Stimulated activated CD4-positive, alpha-beta T cell treated with anti-CD3 and anti-CD28 coated beads, Interleukin-12 subunit alpha, Interleukin-12 subunit beta, amount 100 ng/mL, for 24 hours (primary cell): ENCODE measurements around the gene ZNF382.
"Not testable (repeated sequence)": the region's sequence is repeated elsewhere in the genome, so short reads cannot be mapped to it uniquely, and the experiment has no call there.

Experiments used
- DNase-seq, 2 experiments: peaks; one replicate each; pipeline ENCODE4 v3.0.0-alpha.2; 2020; ENCODE audit warnings: low read depth in 2 of 2

The ZNF382 gene

GRCh38 chr19:36605101-36605876 is at the start of gene ZNF382:
Gene ZNF382, plus strand, starts transcription at chr19:36605313. Its CDS starts 4,602 bp downstream, at chr19:36609915.
- DNase-seq = peak; percentile 76 to 77

DNA sequence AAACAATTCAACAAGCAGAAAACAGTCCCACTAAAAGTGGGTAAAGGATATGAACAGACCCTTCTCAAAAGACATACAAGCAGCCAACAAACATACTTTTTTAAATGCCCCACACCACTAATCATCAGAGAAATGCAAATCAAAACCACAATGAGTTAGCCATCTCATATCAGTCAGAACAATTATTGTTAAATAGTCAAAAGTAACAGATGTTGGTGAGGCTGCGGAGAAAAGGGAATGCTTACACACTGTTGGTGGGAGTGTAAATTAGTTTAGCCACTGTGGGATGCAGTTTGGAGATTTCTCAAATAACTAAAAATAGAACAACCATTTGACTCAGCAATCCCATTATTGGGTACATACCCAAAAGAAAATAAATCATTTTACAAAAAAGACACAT is 40.7 kb upstream of the ZNF382 start:
- no peak for DNase-seq

DNA sequence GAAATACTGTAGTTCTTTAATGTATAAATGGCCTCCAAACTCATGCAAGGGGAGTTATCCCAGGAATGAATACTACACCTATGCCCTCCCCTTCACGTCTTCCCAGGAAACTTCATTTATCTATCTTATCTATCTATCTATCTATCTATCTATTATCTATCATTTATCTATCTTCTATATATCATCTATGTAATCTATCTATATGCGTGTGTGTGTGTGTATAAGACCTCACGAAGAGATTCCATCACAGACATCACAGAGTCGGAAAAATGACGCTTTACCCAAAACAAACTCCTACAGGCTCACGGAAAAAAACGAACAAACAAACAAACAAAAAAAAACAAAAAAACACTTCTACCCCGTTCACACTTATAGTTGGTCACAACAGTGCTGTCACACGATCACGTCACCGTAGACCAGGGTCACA is 32.5 kb upstream of the ZNF382 start:
- no peak for DNase-seq

DNA sequence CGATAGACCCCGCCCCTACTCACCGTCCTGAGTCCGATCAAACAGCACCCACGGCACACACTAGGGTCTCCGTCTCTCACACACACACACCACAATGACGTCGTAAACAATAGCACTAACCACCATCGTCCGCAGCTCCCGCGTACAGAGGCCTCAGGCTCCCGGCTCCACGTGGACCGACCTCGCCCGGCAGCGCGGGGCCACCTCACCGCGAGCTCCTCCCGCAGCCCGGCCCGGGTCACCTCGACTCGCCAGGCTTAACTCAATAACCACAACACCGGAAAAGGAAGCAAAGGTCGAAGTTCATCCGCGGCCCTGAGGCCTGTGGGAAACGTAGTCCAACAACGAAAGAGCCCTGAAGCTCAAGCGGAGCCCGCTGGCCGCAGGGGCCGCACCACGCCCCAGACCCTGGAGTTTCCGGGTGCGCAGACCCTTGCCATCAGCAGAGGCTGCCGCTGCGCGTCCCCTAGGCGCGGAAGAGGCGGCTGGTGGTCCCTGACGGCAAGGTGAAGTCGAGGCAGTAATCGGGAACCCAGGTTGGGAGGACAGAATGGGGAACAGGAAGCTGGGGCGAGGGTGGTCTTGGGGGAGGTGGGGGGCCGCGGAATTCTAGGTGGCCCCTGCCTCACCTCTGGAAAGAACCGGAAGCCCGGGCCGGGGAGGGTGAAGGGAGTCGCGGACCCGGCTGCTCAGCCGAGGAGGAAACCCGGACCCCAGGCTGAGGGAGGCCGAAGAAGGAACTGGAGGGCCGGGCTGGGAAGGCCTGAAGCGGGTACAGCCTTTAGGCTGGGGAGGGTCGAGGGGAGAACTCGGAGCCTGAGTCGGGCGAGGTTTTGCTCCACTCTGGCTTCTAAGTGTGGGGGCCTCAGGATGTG is 31.9 kb upstream of the ZNF382 start, which contains the start of gene ZNF529:
ZNF529 (minus strand) TSS at position 273 of the 875 bp plus-strand sequence. CDS start 946 bp downstream, outside the sequence.
- DNase-seq = peak; percentile 71 to 77

DNA sequence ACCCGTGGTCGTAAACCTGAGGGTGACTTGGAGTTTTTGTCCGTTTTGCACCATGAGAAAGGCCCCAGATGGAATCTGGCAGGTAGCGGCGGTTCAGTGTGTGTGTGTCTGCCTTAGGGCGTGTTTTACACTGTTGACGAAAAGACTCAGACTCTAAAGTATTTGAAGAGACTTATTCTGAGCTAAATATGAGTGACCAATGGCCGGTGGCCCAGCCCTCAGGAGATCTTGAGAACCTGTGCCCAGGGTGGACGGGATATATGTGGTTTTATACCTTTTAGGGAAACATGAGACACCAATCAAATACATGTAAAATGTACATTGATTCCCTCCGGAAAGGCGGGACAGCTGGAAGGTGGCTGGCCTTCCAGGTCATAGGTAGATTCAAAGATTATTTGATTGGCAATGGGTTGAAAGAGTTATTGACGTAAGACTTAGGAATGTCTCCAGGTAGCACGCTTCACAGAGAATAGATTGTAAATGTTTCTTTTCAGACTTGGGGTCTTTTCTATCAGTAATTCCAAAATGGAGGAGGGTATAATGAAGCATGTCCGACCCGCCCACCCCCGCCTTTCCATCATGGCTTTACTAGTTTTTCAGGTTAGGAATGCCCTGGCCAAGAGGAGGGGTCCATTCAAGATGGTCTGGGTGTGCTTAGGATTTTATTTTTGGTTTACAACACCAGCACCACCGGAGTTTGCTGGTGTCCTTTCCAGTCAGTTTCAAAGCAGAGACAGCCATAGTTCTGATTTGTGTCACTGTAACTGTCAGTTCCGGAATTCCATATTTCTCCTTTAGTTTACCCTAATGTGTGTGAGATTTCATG is 31.0 kb upstream of the ZNF382 start:
- no peak for DNase-seq

- DNase-seq = no peak
Measured at GRCh38 chr19:36574741-36575140, 30.4 kb upstream of the ZNF382 start.

DNA sequence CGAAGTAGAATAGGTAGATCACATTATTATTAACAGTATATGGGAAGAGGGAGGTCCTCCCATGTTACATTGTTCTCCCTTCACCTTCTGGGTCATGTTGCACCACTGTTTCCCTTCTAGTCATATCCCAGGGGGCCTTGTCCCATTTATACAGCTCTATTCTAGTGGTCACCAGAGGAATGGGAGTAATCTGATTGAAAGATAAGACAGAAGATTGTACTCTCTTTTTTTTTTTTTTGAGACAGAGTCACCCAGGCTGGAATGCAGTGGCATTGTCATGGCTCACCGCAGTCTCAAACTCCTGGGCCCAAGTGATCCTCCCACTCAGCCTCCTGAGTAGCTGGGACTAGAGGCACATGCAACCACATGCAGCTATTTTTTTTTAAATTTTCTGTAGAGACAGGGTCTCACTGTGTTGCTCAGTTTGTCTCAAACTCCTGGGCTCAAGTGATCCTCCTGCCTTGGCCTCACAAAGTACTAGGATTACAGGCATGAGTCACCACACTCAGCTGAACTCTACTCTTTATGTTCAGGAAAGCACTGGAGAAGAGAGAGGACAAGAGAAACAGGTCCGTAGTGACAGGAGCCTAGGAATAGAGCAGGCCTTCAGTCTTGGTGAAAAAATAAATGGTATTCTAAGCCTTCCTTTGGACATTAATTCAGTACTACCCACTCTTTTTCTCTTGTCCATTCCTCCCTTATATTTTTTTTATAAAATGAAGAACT is 27.7 kb upstream of the ZNF382 start:
- no peak for DNase-seq

DNA sequence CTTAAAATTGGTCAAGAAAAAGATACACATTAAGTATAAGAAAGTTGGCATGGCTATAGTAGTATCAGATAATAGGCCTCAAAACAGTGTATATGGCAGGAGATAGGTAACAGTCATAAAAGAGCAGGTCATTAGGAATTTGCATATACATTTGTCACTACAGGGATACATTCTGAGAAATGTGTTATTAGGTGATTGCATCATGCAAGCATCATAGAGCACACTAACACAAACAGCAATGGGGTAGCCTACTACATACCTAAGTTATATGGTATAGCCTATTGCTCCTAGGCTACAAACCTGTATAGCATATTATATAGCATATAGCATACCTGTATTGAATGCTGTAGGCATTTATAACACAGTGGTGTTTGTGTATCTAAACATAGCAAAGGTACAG is 25.9 kb upstream of the ZNF382 start:
- DNase-seq = no peak

GRCh38 chr19:36602681-36603080 is 2.4 kb upstream of the ZNF382 start:
- DNase-seq = not testable (repeated sequence)

DNA sequence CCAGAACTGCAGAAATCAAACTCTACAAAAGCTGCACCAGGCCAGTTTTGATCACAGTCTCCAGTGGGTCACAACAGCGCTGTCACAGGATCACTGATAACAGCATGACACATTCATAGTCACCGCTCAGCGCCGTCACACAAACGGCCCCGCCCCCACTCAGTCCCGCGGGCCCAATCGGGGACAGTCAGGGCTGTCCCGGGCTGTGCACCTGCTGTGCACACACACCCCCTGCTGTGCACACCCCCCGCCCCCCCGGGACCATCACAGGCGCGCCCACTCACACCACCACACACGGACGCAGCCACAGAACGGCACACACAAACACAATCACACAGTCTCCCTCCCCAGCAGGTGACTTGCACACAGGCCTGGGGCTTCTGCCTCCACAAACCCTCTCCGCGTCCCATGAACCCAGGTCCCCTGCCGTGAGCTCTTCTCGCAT is 435 bp upstream of the ZNF382 start:
- DNase-seq = peak; percentile 80 to 81

GRCh38 chr19:36605877-36606478 is 865 bp downstream of the ZNF382 start:
- no peak for DNase-seq

- no peak for DNase-seq
Measured at GRCh38 chr19:36627057-36627456, 21.9 kb downstream of the ZNF382 start.

DNA sequence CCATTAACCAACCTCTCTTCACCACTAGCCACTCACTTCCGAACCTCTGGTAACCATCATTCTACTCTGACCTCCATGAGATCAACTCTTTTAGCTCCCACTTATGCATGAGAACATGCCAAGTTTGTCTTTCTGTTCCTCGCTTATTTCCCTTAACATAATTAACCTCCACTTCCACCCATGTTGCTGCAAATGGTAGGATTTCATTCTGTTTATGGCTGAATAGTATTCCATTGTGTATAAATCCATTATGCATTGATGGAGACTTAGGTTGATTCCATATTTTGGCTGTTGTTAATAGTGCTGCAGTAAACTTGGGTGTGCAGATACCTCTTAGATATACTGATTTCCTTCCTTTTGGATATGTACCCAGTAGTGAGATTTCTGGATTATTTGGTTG is 30.2 kb downstream of the ZNF382 start:
- no peak for DNase-seq

GRCh38 chr19:36638862-36639510 is 33.9 kb downstream of the ZNF382 start:
- DNase-seq = no peak

DNA sequence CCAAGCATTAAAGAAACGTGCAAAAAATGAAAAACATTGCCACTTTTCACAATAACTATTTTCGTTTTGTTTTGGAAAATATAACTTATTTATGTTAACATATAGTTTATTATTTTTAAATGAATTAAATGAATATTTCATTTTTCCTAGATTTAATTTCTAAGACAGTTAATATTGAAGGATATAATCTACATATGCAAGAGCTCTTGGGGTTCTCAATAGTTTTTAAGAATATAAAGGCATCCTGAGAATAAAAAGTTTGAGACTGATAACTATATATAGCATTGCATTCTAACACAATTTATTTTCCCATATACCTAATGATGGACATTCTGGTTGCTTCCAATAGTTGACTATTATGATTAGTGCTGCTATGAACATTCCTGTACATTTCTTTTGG is 41.6 kb downstream of the ZNF382 start:
- DNase-seq = no peak

DNA sequence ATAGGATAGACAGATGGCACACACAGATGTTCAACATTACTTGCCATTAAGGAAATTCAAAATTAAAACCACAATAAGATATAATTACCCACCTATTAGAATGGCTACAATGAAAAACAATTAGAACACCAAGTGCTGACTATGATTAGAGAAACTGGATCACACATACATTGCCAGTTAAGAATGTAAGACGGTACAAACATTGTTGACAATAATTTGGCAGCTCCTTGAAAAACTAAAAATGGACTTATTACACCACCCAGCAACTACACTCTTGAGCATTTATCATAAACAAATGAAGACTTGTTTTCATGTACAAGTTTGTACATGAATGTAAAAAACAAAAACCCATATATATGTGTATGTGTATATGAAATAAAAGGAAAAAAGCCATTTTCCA is 47.8 kb downstream of the ZNF382 start:
- no peak for DNase-seq

DNA sequence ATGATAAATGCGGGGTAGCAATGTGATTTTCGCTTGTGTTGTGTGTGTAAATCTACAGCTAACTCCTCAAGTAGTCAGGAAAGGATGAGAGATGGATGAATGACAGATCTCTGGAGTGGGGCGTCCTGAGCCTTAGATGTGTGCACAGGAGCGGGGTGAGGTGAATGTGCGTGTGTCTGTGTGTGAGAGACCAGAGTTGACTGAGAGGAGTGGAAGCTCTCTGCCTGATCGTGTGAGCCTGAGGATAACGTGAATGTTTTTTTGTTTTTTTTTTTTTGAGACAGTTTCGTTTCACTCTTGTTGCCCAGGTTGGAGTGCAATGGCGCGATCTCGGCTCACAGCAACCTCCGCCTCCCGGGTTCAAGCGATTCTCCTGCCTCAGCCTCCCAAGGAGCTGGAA is 60.7 kb downstream of the ZNF382 start:
- no peak for DNase-seq

DNA sequence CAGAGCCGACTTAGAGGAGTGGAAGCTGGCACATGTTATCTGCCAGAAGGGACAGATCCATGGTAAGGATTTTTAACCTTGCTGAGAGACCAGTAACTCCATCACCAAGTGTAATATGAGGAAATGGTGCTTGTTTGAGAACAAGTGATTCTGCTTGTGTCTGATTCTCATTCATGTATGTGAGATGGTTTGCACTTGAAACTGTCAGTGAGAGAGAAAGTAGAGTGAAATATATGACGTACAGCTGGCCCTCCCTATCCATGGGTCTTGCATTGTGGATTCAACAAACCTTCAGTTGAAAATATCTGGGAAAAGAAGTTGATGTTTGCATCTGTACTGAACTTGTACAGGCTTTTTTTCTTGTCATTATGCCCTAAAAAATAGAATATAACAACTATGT is 63.5 kb downstream of the ZNF382 start:
- no peak for DNase-seq

DNA sequence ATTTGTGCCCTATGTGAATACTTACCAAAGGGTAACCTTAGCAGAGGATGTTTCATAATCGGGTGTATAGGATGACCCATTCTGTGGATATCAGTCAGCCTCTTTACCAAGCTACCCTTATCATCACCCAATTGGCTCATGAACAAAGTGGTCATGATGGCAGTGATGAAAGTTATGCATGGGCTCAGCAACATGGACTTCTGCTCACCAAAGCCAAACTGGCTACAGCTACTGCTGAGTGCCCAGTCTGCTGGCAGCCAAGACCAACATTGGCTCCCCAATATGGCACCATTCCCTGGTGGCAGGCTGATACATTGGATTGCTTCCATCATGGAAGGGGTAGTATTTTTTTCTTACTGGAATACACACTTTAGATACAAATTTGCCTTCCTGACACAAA is 67.3 kb downstream of the ZNF382 start:
- DNase-seq = no peak

- DNase-seq = no peak
Measured at GRCh38 chr19:36674201-36674600, 69.1 kb downstream of the ZNF382 start.
